Measurements from ENCODE around the gene GAA.
"Not testable (repeated sequence)": the region's sequence is repeated elsewhere in the genome, so short reads cannot be mapped to it uniquely, and the experiment has no call there.

GAA gene

DNA sequence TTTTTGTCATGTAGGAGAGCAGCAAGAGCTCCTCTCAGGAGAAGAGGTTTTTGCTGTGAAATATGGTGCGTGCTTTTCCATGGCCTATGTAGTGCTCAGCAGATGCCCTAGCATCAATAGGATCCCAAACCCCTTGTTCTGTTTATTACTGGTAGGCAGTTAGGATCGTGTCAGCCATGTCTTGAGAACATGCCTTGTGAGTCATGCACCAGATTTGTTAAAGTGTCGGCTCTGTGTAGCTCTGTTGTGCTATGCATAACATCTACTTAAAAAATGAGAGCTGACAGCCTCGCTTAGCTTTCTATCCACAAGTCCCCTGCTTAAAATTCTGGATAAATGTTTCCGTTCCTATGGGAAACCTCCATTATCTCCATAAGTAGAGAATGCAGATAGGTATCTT is 50.0 kb downstream of the GAA start:
- DNase-seq: no peak

DNA sequence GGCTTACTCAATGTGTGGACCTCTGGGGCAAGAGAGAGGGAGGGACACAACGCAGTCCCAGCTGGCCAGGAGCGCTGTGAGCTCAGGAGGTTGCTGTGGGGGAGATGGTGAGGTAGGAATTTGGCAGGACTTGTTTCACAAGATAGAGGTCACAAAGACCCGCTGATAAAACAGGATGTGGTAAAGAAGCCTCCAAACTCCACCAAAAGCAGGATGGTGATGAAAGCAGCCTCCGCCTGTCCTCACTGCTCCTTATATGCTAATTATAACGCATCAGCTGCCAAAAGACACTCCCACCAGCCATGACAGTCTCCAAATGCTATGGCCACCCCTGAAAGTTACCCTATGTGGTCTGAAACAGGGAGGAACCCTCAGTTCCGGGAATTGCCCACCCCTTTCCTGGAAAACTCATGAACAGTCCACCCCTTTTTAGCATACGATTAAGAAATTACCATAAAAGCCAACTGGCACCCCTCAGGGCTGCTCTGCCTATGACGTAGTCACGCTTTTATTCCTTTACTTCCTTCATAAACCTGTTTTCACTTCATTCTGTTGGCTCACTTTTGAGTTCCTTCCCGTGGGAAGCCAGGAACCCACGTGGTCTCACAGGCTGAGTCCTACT is 50.8 kb downstream of the GAA start:
- DNase-seq: no peak

DNA sequence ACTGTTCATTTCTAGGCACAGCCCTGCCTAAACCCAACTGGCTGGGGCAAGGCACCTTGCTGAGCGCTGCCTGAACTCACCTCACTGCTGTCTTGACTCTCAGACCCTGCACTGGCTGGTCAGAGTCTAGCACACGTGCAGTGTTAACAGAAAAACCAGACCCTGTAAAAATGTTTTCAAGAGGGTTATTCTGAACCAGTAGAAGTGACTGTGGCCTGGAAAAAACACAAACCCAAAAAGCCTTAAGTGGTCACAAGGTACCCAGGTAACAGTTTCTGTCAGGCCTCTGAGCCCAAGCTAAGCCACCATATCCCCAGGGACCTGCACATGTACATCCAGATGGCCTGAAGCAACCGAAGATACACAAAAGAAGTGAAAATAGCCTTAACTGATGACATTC is 51.6 kb downstream of the GAA start:
- DNase-seq: no peak

DNA sequence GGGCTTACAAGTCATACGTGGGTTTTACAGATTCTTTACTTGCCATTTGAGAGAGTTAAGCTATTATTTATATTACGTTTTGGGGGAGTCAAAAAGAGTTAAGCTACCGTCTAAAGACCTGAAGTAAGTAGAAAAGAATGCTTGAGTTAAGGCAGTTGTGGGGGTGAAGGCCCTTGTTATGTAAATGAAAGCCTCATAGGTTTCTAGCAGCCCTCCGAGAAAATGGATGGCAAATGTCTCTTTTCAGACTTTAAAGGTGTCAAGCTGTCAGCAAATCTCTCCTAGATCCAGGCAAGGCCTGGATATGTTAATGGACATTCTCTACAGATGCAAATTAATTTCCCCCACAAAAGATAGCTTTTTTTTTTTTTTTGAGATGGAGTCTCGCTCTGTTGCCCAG is 52.8 kb downstream of the GAA start:
- DNase-seq: no peak

DNA sequence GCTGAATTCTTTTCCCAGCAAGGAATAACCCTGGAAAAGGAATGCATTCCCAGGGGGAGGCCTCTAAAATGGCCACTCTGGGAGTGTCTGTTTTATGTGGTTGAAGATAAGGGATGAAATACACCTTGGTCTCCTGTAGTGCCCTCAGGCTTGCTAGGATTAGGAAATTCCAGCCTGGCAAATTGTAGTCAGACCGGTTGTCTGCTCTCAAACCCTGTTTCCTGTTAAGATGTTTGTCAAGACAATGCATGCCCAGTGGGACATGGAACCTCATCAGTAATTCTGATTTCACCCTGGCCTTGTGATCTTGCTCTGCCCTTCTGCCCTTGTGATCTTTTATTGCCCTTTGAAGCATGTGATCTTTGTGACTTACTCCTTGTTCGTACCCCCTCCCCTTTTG is 54.2 kb downstream of the GAA start:
- not testable (repeated sequence) for DNase-seq

DNA sequence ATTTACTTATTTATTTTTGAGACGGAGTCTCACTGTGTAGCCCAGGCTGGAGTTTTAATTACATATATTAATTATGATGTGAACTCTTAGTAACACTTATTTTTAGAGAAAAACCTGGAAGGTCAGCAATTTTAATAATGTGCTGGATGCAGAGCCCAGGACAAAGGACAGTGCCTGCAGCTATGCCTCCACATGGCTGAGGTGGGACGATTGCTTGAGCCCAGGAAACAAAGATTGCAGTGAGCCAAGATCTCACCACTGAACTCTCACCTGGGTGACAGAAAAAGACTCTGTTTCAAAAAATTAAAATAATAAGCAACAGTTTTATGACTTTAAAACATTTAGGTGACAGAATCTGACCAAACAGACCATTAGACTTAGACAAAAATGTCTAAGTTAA is 57.5 kb downstream of the GAA start:
- DNase-seq: no peak

DNA sequence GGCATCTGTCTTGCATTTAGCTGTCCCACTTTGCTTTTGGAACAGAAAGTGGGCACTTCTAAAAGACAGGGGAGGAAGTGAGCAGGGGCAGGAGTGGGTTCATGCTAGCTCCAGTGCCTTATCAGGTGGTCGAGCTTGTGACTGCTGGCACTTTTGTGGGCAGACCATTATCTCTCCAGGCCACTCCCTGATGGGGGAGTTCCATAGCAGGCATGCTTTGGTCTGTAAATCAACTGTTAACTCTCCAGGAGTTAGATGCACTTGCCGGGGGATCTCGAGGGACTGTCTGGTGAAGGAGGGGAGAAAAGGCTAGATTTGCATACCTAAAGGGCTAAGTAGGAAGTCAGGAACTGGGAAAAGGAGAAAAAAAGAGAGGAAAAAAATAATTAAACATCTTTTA is 59.2 kb downstream of the GAA start:
- no peak for DNase-seq

DNA sequence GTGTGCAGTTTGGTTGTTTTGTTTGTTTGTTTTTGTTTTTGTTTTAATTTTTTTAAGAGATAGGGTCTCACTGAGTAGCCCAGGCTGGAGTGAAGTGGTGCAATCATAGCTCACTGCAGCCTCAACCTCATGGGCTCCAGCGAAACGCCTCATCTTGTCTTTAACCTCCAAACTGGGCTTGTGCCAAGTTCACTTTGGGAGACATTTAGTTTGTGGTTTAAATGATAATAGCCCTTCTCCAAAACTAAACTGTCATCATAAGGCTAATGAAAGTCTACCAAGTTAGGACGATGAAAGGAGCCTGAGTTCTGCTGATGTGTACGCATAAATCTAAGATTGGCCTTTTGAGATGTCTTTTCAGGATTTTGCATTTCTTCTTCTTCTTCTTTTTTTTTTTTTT is 62.0 kb downstream of the GAA start:
- DNase-seq: no peak

DNA sequence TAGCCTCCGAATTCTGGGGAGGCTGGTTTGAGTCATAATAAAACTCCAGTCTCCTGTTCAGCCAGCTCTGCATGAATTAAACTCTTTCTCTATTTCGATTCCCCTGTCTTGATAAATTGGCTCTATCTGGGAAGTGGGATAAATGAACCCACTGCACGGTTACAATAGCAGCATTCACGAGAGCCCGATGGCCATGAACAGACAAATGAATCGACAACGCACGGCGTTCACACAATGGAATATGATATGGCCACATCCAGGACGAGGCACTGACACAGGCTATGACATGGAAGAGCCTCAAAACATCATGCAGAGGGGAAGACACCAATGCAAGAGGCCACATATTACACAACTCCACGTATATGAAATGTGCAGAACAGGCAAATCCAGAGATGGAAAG is 62.8 kb downstream of the GAA start:
- DNase-seq: no peak

DNA sequence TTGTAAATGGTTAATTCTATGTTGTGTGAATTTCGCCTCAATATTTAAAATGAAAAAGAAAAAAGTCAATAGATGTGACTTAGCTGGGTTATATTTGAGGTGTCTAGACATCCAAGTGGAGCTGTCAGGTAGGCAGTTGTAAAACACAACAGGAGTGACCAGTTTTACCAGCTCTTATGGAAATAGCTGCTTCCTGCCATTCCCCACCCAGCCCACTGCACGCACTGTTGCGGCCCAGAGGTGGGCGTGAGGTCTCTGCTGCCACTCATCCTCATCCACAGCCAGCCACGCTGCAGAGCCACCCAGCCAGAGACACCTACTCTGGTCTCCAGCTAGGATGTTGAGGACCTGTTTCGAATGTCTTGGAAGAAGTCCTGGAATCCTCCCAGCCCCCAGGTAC is 65.1 kb downstream of the GAA start:
- DNase-seq: no peak

DNA sequence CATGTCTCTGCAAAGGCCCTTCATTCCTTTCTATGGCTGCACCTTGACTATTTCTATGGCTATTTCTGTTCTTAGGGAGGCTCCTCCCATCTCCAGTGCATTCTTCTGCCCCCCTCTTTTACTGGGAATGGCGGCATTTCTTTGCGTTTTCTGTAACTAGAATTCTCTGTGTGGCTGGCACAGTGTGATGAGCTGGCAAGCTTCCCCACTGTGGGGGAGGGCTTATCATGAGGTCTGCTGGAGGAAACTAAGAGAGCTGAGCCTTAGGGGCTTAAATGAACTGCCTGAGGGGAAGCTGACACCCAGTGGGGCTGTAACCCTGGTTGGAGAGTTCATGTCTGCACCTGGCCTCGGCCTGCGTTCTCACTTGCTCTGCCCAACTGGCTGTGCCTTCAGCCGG is 67.0 kb downstream of the GAA start:
- no peak for DNase-seq

DNA sequence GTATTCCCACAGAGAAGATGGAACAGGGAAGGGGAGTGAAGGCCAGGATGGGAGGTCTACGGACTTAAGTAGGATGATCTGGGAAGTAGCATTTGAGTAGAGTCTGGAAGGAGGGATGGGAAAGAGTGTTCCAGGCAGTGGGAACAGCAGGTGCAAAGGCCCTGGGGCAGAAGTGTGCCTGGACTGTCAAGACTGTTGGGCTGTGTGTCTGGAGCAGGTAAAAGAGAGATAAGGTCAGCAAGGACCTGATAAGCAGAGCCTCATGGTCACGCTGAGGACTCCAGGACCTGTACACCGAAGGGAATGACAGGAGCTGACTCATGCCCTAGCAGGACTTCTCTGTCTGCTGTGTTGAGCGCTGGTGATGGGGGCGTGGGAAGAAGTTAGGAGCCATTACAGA is 67.7 kb downstream of the GAA start:
- DNase-seq: no peak

Measured in NCI-H1105 (cell line).